ENCODE data around the gene CYP19A1. TPM values are rescaled to one million over a fixed set of nuclear protein-coding genes. Genes with fewer than 3 reads are reported as not detected.

The CYP19A1 gene
- total and polyA plus RNA-seq, 2 of the 8 experiments (the other 6 are each of a cell fraction or from before 2014, with no cell fraction given): not detected

DNA sequence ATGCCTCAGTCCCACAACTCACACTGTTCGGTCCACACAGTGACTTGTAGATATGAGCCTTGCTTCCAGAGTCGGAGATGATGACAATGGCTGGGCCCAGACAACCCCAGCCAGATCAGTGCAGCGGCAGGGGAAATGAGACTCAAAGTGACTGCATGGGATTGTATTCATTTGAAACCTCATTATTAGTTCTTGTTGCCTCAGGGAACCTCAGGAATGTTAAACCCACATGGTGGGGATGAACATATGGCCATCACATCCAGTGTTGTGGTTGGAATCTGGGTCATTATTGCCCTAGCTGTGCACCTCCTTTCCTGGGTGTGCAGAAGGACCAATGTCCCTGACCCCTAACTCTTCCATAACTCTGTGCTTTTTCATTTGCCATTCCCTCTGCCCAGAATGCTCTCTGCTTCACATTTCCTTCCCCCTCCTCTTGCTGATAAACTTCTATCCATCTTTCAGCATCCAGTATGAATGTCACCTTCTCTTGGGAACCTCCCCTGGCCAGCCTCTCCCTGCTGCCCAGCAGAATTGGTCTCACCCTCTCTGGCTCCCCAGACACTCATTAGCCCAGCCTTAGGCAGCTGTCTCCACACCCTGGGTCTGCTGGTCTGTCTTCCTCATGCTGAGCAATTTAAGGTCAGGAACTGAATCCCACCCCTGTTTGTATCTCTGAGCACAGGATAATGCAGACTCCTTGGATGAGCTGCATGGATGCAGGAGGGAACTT lies 176.7 kb downstream of the CYP19A1 start:
- Histone ChIP-seq H2BK12ac (ENCODE audit: low read depth, low read length) (no peak overlapping the region), H2BK15ac (ENCODE audit: low read length) (no peak overlapping the region), H4K20me1 (replicated peaks in 1 of 2; ENCODE audit: control insufficient read depth in 1 of 2, insufficient read depth in 2 of 2, low read length in 2 of 2) (peaks cover 0 to 2% of the 10 kb centered on the region in 2 experiments), H3K9me3 (ENCODE audit: insufficient read depth in 2 of 2, low read depth in 1 of 2, low read length in 1 of 2) (no peaks in the 10 kb centered on the region), H4K5ac (ENCODE audit: insufficient read length, low read depth, low read length) (no peak overlapping the region), H3K14ac (ENCODE audit: insufficient read length) (no peak overlapping the region), H3K27me3 (replicated peaks in 1 of 4; ENCODE audit: control insufficient read depth in 3 of 4, extremely low read depth in 1 of 4, insufficient read depth in 3 of 4, low read length in 3 of 4) (0 out of 7 replicates have a peak, but pooled peaks cover 0 to 2% (median 0%) of the 10 kb centered on the region in 4 experiments), H3K36me3 (ENCODE audit: control insufficient read depth in 2 of 4, insufficient read depth in 4 of 4, low read length in 3 of 4) (no peaks in the 10 kb centered on the region), H3K23me2 (ENCODE audit: low read depth, low read length) (no peaks in the 10 kb centered on the region), H3K56ac (replicated peaks; ENCODE audit: insufficient read length, low read depth, low read length) (no peak overlapping the region), H2BK5ac (ENCODE audit: low read depth, low read length) (no peak overlapping the region), H3K18ac (ENCODE audit: extremely low read depth, low read length) (no peak overlapping the region), H4K91ac (replicated peaks; ENCODE audit: insufficient read length, low read length) (no peak overlapping the region), H2AK5ac (ENCODE audit: low read depth, low read length) (no peak overlapping the region), H2BK20ac (ENCODE audit: low read length) (no peak overlapping the region), H3K4me1 (replicated peaks in 1 of 4; ENCODE audit: control insufficient read depth in 3 of 4, insufficient read depth in 4 of 4, low read length in 3 of 4) (peaks cover 0 to 8% (median under 1%) of the 10 kb centered on the region in 4 experiments; a peak in 3 of 7 replicates), H3K9ac (replicated peaks in 1 of 4; ENCODE audit: extremely low read depth in 1 of 4, low read depth in 3 of 4, low read length in 3 of 4) (no peak overlapping the region), H2AFZ (ENCODE audit: low read length) (no peak overlapping the region), H3K4ac (replicated peaks; ENCODE audit: insufficient read length, low read depth, low read length) (no peak overlapping the region), H3K79me2 (ENCODE audit: control insufficient read depth in 1 of 2, insufficient read depth in 2 of 2, low read length in 2 of 2) (no peaks in the 10 kb centered on the region), H2BK120ac (replicated peaks; ENCODE audit: low read depth, low read length) (no peak overlapping the region), H4K8ac (ENCODE audit: extremely low read depth, insufficient read depth, low read length) (no peak overlapping the region), H3K27ac (ENCODE audit: low read depth, low read length) (no peak overlapping the region), H3K23ac (ENCODE audit: insufficient read length) (no peak overlapping the region), H3K79me1 (ENCODE audit: low read depth, low read length) (no peaks in the 10 kb centered on the region), H3K4me2 (ENCODE audit: insufficient read depth in 1 of 2, low read depth in 2 of 2, low read length in 2 of 2) (no peak overlapping the region), H3K4me3 (ENCODE audit: extremely low read depth in 1 of 4, insufficient read depth in 2 of 4, low read depth in 3 of 4, low read length in 4 of 4) (no peak overlapping the region)
- POLR2A ChIA-PET (ENCODE audit: partially characterized antibody): no interaction called here
- no peak for TF ChIP-seq CBX5 (IDR thresholded peaks at IDR 0.05; ENCODE audit: low read depth, low read length)
- no peak for TF ChIP-seq PHF8 (conservative IDR thresholded peaks at IDR 0.05; ENCODE audit: low read depth, low read length)
- TF ChIP-seq BACH1 (IDR thresholded peaks at IDR 0.05; ENCODE audit: low read length): no peak
- TF ChIP-seq SP2 (IDR thresholded peaks at IDR 0.05; ENCODE audit: low read length): no peak
- TF ChIP-seq ATF2 (IDR thresholded peaks at IDR 0.05; ENCODE audit: low read length): no peak
- TF ChIP-seq SIN3A (conservative IDR thresholded peaks at IDR 0.05 in 1 of 2, IDR thresholded peaks at IDR 0.05 in 1 of 2; ENCODE audit: low read depth in 1 of 2, low read length in 2 of 2): no peak
- 89% methylated on average over 3 of the region's 3 CpGs; no CpG with 5 or more reads in 1 of the 2 experiments for WGBS, 2 experiments (ENCODE audit: extremely low coverage in 1 of 2, insufficient coverage in 1 of 2, insufficient read length in 1 of 2, insufficient replicate concordance in 2 of 2, low coverage in 1 of 2, low lambda C conversion rate in 2 of 2, missing lambda C conversion rate in 1 of 2)
- CTCF ChIA-PET (ENCODE audit: partially characterized antibody): interaction anchor here (0.6 to 6.9 kb wide), 30 partner anchors 9 to 241 kb away, joined by 3 to 91 read pairs (median 13); no protein-coding TSS in a partner anchor
- no peak for FAIRE-seq
- DNase-seq (ENCODE audit: low read depth in 1 of 2, low spot score in 2 of 2): no peak
